ENCODE data around the gene GPR26.

The GPR26 gene, protein sequence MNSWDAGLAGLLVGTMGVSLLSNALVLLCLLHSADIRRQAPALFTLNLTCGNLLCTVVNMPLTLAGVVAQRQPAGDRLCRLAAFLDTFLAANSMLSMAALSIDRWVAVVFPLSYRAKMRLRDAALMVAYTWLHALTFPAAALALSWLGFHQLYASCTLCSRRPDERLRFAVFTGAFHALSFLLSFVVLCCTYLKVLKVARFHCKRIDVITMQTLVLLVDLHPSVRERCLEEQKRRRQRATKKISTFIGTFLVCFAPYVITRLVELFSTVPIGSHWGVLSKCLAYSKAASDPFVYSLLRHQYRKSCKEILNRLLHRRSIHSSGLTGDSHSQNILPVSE

DNA sequence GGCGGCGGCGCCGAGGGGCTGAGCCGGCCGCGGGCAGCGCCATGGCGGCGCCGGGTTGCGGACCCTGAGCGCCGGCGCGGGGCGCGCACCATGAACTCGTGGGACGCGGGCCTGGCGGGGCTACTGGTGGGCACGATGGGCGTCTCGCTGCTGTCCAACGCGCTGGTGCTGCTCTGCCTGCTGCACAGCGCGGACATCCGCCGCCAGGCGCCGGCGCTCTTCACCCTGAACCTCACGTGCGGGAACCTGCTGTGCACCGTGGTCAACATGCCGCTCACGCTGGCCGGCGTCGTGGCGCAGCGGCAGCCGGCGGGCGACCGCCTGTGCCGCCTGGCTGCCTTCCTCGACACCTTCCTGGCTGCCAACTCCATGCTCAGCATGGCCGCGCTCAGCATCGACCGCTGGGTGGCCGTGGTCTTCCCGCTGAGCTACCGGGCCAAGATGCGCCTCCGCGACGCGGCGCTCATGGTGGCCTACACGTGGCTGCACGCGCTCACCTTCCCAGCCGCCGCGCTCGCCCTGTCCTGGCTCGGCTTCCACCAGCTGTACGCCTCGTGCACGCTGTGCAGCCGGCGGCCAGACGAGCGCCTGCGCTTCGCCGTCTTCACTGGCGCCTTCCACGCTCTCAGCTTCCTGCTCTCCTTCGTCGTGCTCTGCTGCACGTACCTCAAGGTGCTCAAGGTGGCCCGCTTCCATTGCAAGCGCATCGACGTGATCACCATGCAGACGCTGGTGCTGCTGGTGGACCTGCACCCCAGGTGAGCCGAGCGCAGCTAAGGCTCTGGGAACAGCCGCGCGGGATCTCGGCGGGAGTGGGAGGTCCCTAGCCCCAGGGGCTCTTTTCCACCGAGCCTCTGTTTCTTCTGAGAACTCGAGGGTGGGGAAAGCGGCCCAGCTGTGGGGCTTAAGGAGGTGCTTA, at the start of gene GPR26:
Gene GPR26, plus strand, starts transcription at position 38 of the 919 bp plus-strand sequence. Its CDS starts 53 bp downstream, at position 91.
- DNase-seq: no peak

DNA sequence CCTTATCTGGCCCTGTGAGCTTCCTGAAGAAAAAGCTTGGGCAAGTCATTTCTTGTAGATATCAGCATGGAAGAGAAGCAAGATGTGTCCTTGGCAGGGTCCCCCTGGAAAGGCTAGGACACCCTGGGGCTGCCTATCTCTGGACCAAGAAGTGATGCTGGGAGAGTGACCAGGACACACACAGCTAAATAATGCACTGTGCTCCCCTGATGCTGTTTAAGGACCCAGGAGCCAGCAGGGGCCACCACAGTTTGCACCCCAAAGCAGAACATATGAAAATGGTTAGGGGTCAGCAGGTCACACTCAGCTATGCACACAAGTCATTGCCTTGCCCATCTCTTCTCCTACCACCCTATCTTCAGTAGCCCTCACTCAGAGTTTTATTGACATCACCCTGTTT, 47.9 kb upstream of the GPR26 start:
- no peak for DNase-seq

DNA sequence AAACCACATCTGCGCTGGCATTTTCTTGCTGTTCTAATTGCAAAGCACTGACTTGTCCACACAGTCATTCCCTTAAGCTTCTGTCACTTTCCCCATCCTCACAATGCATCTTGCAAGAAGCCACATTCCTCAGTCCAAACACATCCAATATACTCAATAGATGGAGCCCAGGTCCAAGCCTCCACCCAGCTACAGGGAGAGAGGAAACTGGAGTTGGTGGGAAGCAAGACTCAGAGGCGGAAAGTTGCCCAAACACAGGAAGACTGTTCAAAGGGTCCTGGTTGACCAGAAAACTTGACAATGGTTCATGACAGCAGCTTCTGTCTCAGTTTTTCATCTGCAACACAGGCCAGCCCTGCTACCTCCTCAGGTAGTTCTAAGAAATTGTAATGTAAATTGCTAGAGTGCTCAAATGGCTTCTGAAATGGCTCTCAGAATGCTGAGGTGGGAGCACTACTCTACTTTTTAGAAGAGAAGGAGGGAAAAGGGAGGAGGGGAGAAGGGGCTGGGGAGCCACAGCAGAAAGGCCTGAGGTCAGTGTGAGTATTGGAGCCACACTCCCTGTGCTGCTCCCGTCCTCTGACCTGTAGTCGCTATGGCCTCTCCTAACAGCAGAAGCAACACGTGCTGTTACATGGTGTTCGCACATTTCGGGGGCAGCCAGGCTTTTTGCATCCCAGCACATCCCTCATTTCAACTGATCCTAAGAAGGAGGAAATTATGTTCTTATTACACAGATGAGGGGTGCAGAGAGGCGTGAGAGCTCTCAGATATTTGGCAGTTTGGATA, 46.9 kb upstream of the GPR26 start:
- no peak for DNase-seq

DNA sequence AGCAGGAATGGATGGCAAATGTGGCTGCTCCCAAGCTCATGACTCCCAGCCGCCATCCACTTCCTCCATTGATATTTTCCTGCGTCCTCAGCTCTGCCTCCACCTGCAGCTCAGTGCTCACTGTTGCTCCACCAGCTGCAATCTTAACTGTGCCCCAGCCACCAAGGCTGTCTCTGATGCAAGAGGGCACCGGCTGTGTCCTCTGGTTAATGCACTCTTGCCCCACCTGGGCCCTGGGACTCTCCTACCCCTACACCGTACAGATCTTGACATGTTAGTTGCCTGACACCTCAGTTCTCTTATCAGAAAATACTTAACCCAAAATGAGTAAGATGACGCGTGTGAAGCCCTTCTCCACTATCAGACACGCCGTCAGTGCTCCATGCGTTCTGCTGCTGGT, 45.5 kb upstream of the GPR26 start:
- no peak for DNase-seq

DNA sequence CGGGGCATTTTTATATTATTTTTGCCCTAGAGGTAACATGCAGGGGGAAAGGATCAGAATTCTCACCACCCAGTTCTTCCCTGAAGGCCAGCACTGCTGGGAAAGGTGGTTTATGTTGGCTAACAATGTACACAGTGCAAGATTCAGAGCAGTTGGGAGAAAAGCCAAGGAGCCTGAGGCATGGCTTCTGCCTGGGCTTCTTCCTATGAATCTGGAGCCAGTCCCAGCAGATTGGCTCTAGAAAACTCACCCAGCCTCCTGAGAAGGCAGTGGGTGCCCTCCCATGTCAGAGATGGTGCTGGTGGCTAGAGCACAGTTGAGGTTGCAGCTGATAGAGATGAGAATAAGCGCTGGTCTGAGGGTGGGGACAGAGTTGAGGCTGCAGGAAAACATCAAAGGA, 44.7 kb upstream of the GPR26 start:
- no peak for DNase-seq

DNA sequence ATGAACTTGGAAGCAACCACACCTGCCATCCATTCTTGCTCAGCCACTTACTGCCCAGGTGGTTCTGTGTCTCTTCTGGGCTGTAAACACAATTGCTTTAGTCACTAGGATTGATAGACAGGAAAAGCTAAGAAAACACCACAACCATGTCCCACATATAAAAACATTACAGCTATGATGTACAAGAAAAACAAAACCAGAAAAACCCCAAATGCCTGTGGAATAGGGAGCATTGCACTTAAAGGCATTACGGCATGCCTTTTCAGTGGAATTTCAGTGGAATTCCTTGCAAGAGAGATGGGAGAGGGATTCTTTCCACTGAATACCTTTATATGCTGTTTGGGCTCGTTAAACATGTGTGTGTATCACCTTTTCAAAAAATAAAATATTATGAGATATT, 44.2 kb upstream of the GPR26 start:
- no peak for DNase-seq

DNA sequence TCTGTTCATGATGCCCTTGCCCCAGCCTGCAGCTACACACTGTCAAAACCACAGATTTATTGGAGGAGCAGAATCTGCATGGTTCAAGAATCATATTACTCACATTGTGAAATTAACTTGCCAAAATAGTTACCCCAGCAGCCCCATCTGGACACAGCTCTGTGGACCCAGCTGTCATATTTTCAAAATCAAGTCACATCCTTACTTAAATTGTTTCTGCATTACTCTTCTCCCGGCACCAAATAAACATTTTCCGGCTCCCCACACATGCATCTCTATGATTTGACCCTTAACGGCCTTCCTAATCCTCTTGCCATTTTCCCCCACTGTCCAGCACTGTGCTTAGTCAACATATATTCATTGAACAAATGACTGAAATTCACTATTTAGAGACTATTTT, 43.8 kb upstream of the GPR26 start:
- DNase-seq: no peak

DNA sequence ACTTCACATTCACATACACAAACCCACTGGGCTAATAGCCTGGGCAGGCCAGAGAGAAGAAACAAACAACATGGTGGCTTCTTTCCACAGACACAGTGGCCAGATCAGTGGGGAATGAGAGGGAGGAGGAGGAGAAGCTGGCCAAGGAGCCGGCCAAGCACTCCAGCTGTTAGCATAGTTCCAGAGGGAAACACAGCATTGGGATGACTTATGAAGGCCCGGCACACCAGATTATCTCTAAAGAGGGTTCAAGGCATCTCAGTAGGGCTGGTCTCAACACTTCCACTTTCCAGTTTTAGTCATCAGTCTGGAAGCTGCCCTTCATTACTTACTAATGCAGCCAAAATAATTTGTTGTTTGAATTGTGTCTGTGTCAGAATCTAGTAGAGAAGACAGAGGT, 42.1 kb upstream of the GPR26 start:
- DNase-seq: no peak

DNA sequence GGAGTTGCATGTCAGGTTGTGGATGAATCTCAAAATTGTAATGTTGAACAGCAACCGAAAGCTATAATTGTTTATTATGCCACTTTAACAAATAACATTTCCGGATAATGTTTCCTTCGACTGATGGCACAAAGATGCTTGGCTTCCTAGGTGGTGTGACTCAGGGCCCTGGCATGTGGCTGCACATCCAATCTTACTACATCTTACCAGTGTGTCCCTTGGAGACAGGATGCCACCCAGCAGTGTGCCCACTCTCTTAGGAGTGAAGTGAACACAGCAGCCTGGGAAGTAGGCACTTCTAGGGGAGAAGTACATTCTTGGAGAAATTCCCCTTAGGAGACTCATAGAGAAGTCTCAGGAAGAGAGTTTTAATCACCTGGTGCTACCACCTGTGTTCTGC, 33.0 kb upstream of the GPR26 start:
- DNase-seq: no peak

DNA sequence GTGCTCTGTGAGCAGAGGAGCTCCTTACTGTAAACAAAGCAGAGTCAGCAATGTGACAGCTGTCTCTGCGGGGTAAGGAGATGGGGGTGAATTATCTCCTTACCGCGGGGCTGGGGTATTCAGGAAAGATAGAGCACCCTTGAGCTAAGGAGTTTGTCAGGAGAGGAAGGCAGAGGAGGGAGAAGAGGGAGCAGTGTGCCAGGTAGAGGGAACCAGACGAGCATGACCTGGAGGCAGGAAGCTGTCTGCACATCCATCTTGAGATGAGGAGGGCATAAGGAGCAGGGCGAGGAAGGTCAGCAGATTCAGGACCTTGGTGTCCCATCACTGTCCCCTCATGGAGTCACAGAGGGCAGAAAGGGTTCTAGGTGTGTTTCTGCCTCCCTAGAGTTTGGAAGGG, 32.5 kb upstream of the GPR26 start:
- no peak for DNase-seq

DNA sequence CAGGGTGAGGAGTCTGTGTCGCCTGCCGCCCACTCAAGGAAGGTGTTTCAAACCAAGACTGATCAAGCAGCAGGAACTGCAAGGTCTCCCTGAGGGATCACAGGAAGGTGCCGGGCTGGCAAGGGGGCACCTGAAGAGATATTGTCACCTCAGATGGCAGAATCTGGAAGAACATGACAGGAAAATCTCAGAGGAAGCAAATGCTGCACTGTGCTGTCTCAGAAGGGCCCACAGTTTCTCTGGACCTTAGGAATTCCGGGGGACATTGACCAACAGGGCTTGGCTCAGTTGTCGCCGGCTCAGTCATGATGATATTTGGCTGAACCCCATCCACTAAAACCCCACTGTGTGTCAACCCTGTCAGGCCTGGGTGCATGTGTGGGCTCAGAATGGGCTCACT, 31.9 kb upstream of the GPR26 start:
- DNase-seq: no peak

DNA sequence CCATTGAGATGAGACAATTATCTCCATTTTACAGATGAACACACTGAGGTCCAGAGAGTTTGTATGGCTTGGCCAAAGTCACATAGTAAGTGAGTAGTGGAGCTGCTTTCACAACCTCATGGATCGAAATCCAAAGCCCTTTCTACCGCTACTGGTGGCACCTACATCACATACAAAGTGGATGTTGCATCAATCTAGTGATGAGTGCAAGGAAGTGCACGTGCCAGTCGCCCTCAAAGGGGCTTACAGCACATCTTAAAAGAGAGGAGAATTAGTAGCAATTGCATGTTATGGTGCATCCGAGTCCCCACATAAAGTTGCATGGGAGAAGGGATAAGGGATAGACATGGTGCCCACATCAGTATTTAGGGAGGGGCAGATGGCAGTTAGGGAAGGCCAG, 31.0 kb upstream of the GPR26 start:
- DNase-seq: no peak

DNA sequence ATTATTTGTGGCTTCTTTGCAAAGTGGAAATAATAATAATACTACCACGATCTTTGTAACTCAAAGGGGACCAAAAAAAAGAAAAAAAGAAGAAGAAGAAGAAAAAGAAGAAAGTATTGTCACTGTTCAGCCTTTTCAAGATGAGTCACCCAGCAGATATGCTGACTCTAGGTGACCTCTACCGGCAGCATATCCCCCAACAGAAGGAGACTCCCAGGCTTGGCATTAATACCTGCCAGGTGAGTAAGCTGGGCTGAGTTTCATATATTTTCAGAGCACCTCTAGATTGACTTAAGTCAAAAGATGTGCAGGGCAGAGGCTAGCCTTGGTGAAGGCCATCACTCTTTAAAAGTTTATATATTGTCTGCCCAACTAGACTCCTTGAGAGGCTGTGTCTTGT, 30.4 kb upstream of the GPR26 start:
- no peak for DNase-seq

DNA sequence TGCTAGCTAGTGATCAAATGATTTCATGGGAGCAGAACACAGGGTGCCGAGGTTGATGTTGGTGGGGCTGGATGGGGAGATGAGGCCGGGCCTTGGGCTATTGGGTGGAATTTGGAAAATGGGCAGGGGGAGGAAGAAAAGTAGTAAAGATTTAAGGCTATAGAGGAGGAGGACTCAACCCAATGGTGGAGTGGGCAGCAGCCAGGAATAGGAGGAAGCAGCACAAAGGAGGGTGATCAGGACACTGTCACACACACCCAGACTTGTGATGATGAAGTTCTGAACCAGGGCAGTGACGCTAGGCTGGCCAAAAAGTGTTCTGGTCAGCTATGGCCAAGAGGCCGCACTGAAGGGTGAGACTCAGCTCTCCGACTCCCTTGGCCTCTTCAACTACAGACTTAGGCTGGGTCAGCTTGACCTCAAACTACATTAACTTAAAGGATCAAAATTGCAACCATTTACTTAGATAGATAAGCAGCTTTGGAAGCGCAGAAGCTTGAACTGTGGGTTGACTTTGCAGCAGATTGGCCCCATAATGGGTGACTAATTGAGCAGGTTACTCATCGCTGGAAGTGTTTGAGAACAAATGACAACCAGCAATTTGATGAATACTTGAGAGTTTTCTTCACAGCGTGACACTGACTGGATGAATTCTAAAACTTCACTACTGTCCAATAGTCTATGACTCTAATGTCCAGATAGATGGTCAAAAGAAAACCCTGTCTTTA, 29.4 kb upstream of the GPR26 start:
- DNase-seq: no peak

DNA sequence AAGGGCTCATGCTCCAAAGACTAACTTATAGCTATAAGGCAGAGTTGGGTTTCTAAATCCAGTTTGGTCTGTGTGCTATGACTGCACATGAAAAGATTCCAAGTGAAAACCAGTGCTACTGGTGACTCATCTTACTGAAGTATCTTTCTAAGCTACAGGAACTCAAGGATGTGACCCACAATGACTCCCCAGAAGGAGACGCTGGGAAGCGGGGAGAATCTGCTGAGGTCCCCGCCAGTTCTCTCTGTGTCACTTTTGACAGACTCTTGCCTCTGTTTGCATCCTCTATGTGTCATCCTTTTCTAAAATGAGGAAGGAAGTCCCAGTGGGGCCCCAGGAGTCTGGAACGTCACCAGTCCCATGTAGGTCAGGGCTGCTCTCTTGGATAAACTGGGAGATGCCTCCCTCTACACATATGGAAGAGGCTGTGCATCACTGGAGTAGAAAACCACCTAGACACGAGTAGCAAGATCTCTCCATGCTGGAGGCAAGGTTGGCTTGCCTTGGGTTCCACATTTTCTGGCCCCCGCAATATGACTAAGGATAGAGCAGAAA, 28.8 kb upstream of the GPR26 start:
- no peak for DNase-seq

DNA sequence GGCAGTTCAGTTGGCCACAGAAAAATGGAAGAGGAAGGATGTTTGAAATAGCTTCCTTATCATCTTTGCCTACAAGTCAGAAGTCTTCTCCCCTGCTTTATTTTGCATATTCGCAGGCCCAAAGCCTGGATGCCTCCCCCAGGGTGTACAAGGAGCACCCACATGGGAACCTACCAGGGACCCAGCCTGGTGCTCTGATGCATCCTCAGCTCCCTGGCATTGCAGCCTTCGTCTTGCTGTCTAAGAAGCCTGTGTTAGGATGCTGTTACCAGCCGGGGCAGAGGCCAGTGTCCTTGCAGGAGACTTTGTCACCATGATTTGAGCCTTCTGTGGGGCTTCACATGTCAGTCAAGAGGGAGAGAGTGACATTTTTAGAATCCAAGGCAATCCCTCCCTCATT, 27.0 kb upstream of the GPR26 start:
- DNase-seq: no peak

DNA sequence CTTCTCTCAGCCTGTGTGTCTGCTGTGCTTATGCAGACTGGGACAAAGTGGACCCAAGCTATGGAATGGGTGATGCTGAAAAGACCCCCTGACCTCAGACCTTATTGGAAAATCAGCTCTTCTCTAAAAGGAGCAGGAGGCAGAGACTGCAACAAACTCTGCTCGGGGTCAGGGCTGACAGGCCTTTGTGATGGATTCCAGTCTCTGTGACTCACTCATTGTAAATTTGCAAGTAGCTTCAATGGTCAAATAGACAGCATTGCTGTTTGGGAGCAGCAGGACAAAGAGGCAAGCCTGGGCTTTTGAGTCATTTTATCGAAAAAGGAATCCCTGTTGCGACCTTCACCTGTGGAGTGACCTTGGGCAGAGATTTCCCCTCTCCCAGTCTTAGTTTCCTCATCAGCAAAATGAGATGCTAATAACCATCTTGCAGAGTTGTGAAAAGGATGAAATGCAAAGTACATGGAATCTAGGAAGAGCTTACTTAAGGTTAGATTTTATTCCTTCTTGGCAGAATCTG, 26.1 kb upstream of the GPR26 start:
- no peak for DNase-seq

DNA sequence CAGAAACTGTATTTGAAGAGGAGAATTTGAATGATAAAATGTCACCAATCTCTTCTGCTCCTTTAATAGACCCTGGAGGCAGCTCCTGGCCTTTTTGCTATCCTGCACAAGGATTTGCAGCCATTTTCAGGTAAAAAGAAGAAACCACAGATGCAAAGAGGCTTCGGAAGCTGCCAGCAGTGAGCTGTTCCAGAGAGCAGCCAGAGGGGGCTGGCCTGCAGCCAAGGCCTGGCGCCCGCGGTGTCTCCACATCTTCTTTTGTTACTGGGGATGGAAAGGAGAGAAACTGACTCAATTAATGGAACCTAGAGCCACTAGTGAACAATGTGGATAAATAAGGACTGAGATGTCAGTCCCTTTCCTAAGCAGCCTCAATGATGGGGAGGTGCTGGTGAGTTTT, 23.9 kb upstream of the GPR26 start:
- DNase-seq: no peak

DNA sequence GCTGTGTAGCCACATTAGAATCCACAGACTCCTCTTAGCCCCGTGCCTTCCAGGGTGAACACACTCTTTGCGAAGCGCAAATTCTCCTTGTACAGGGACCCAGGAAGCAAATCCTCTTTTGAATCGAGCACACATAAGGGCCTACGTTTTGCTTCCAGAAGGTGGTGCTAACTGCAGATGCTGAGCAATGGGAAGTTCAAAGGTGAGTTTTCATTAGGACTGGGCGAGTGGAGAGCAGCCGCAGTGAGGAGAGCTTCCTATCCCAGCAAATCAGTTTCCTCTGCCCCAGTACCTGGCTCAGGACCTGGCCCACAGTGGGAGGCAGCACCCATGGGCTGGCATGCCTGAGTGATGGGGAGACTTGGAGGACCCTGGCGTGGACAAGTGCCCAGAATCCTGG, 23.5 kb upstream of the GPR26 start:
- DNase-seq: no peak

DNA sequence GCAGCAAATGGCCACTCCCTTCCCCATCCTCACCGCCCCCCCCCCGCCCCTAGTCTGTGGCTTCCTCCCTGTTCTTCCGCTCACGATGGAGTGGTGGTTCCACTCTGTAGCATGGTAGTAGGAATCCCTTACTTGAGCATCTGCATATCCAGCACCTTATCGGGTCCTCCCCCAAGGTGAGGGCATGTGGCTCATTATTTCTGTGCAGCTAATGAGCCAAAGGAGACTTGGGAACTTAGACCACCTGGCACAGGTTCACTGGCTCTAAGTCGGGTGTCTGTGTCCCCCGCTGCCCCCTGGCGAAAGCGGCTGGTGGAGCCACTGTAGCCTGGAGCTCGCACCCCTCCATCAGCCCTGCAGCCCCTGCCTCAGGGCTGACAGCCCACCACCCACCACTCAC, 22.8 kb upstream of the GPR26 start:
- DNase-seq: no peak

DNA sequence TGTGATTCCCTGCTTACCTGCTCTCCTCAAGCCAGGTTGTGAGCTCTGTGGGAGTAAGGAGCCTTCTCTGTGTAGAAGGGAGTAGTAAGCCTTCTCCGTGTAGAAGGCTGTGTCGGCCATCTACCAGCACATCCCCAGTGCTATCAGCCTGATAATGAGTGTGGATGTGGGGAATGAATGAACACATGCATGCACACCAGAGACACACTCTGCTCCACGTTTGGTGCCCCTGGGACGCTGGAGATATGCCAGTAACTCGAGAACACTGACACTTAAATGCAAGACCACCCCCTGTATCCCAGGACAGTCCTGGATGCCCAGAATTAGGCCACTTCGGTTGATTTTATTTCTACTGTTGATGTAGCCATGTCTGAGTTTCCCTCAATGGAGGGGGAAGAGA, 21.1 kb upstream of the GPR26 start:
- DNase-seq: no peak

DNA sequence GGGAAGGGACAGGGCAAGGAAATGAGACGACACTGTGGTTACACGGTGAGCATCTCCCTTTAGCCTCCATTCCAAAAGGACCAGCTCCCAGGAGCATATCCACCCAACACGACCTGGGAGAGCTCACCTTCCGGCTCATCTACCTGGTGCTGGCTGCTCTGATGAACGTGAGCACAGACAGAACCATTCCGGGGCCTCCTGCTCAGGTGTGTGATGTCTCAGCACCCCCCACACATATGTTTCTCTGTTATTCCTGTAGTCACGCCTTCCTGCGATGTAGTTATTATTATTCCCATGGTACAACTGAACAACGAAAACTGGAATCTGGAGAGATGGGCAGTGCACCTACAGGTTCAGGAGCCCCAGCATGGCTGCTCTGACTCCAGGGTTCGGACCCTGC, 20.5 kb upstream of the GPR26 start:
- DNase-seq: no peak

Data from activated CD4-positive, alpha-beta T cell treated with anti-CD3 and anti-CD28 coated beads for 4 hours (primary cell).